Suprapubic skin (tissue), 4 donors: ENCODE data around the gene ACSM2B. TPM values are rescaled to one million over a fixed set of nuclear protein-coding genes. Genes with fewer than 3 reads are reported as not detected.
"Not testable (repeated sequence)": the region's sequence is repeated elsewhere in the genome, so short reads cannot be mapped to it uniquely, and the experiment has no call there.

Experiments
- DNase-seq, 2 donors: peaks; one replicate each; pipeline ENCODE4 v3.0.0-alpha.2; 2019; ENCODE audit warnings: low spot score in 2 of 2
- H3K27ac ChIP-seq: fragments of 200-600 bp; sonication (generic); one replicate; pipeline ENCODE4 v1.5.1; 2019
- H3K27me3 ChIP-seq: fragments of 200-600 bp; sonication (generic); one replicate; pipeline ENCODE4 v1.5.1; 2019
- H3K36me3 ChIP-seq: fragments of 200-600 bp; sonication (generic); one replicate; pipeline ENCODE4 v1.5.1; 2019
- H3K4me1 ChIP-seq: fragments of 200-600 bp; sonication (generic); one replicate; pipeline ENCODE4 v1.5.1; 2019
- H3K4me3 ChIP-seq: fragments of 200-600 bp; sonication (generic); one replicate; pipeline ENCODE4 v1.5.1; 2019; ENCODE audit warnings: mild to moderate bottlenecking
- H3K9me3 ChIP-seq: fragments of 200-600 bp; sonication (generic); one replicate; pipeline ENCODE4 v1.5.1; 2019
- EP300 ChIP-seq: sonication (generic); formaldehyde crosslinking; IDR thresholded peaks from one replicate; pipeline ENCODE4 v1.6.1; 2017; ENCODE audit warnings: antibody characterized with exemption
- POLR2A ChIP-seq, 2 donors: fragments of 450-650 bp; IDR thresholded peaks; one replicate each; pipeline ENCODE4 v1.6.1; 2017; ENCODE audit warnings: antibody characterized with exemption in 2 of 2, mild to moderate bottlenecking in 2 of 2, moderate library complexity in 2 of 2
- POLR2AphosphoS5 ChIP-seq, 3 donors: sonication (generic); formaldehyde crosslinking; IDR thresholded peaks; one replicate each; pipeline ENCODE4 v1.6.1; 2017; ENCODE audit warnings: antibody characterized with exemption in 3 of 3
- WGBS: methylation state at CpG from one replicate; pipeline ENCODE4 v1.1.5; 2018; 5-methylcytosine and 5-hydroxymethylcytosine counted together
- total RNA-seq, 4 donors: library from RNA; depleted of rRNA; stranded (reverse); fragments of >200 nt; gene quantifications; one replicate each; pipeline ENCODE4 v1.1.0, GENCODE V29; 2016
- TF ChIP-seq, protein P1 (sequence below), 2 donors: fragments of 200-600 bp in 1 of 2; fragments of 450-650 bp in 1 of 2; sonication (generic) in 1 of 2; IDR thresholded peaks; one replicate each; pipeline ENCODE4 v1.5.1; 2016 to 2019; ENCODE audit warnings: antibody characterized with exemption in 2 of 2, mild to moderate bottlenecking in 1 of 2, moderate library complexity in 1 of 2

Gene ACSM2B
- total RNA-seq, 4 donors from 2014 or later: 0.32 TPM; not detected in 3

DNA sequence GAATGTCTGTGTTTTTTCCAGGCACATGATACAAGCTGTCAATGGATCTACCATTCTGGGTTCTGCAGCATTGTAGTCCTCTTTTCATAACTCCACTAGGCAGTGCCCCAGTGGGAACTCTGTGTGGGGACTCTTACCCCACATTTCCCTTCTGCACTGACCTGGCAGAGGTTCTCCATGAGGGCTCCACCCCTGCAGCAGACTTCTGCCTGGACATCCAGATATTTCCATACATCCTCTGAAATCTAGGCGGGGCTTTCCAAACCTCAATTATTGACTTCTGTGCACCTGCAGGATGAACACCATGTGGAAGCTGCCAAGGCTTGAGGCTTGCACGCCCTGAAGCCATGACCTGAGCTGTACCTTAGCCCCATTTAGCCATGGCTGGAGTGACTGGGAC is 68.9 kb downstream of the ACSM2B start:
- Histone ChIP-seq H3K4me1 (no peaks in the 10 kb centered on the region), H3K36me3 (no peaks in the 10 kb centered on the region), H3K27ac (no peak overlapping the region), H3K9me3 (peaks cover 5% of the 10 kb centered on the region), H3K27me3 (no peaks in the 10 kb centered on the region), H3K4me3 (no peak overlapping the region)
- no peak for TF ChIP-seq POLR2AphosphoS5 (IDR thresholded peaks at IDR 0.05)
- TF ChIP-seq POLR2A (IDR thresholded peaks at IDR 0.05): no peak
- TF ChIP-seq, protein P1, sequence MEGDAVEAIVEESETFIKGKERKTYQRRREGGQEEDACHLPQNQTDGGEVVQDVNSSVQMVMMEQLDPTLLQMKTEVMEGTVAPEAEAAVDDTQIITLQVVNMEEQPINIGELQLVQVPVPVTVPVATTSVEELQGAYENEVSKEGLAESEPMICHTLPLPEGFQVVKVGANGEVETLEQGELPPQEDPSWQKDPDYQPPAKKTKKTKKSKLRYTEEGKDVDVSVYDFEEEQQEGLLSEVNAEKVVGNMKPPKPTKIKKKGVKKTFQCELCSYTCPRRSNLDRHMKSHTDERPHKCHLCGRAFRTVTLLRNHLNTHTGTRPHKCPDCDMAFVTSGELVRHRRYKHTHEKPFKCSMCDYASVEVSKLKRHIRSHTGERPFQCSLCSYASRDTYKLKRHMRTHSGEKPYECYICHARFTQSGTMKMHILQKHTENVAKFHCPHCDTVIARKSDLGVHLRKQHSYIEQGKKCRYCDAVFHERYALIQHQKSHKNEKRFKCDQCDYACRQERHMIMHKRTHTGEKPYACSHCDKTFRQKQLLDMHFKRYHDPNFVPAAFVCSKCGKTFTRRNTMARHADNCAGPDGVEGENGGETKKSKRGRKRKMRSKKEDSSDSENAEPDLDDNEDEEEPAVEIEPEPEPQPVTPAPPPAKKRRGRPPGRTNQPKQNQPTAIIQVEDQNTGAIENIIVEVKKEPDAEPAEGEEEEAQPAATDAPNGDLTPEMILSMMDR (IDR thresholded peaks at IDR 0.05): no peak
- no peak for TF ChIP-seq EP300
- 51% methylated on average over 2 of the region's 2 CpGs for WGBS
- DNase-seq: no peak

DNA sequence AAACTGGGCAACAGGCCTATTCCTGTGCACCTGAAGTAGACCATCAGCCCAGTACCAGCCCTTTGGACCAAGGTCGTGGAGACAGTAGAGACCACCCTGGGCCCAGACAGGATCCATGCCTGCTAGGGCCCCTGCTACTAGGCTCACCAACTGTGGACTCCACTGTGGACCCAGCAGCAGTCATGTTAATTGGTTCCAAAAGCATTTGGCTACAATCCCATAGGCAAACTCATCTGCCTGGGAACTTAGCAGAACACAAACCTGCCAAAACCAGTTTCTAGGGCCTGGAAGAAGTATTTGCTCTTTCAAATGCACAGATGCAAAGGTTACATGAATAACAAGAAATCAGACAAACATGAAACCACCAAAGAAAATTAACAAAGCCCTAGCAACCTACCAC is 71.7 kb downstream of the ACSM2B start:
- Histone ChIP-seq H3K4me1 (no peaks in the 10 kb centered on the region), H3K27me3 (no peaks in the 10 kb centered on the region), H3K27ac (no peak overlapping the region), H3K4me3 (no peak overlapping the region), H3K9me3 (peaks cover 5% of the 10 kb centered on the region), H3K36me3 (no peaks in the 10 kb centered on the region)
- WGBS: no CpG with 5 or more reads among the region's 1 CpG
- TF ChIP-seq EP300 (no peak), POLR2A (IDR thresholded peaks at IDR 0.05) (no peak), POLR2AphosphoS5 (IDR thresholded peaks at IDR 0.05) (no peak)
- DNase-seq: no peak

DNA sequence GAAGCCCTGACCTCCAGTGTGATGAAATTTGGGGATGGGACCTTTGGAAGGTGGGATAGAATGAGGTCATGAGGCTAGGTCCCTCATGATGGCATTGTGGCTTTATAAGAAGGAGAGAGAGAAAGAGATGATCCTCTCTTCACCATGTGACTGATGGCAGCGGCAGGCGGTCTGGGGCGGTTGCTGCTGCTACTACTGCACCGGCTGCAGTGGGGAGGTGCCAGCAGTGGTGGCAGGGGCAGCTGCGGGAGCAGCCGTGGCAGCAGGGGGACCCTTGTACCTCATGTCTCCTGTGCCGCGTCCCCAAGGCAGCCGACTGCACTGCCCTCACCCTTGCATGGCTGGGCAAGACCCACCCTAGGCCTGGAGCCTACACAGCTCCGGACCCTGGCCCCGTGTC is 84.7 kb downstream of the ACSM2B start:
- H3K4me1 ChIP-seq, H3K27me3 ChIP-seq, H3K36me3 ChIP-seq, DNase-seq, H3K4me3 ChIP-seq, H3K9me3 ChIP-seq, H3K27ac ChIP-seq: not testable (repeated sequence)
- no CpG with 5 or more reads among the region's 11 CpGs for WGBS

DNA sequence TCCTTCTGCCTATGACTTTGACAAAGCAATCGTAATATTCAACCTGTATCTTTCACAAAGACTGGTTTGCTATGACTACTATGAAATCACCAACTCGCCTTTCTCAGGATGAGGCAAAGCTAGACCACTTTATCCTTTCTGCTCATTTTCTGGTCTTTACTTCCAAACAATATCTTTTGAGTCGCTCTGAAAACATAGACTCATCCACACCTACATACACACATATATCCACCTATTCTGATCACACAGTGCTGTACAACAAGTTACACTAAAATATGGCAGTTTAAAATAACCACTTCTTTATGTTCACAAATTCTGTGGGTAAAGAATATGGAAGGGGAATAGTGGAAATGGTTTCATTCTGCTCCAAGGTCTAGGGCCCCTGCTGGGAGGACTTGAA is 85.2 kb downstream of the ACSM2B start:
- not testable (repeated sequence) for H3K9me3 ChIP-seq, H3K36me3 ChIP-seq, H3K4me3 ChIP-seq, H3K27me3 ChIP-seq, H3K4me1 ChIP-seq, H3K27ac ChIP-seq, DNase-seq
- WGBS: no CpG with 5 or more reads among the region's 3 CpGs

Other genes starting within 250 kb of the ACSM2B start
- gene GP2, start 248.9 kb downstream of the ACSM2B start, total RNA-seq: under 1 TPM in 1 of 4 donors, not detected in 3; 0.31 TPM
- gene UMOD, start 223.7 kb downstream of the ACSM2B start, total RNA-seq: not detected
- not detected for gene PDILT, start 171.6 kb downstream of the ACSM2B start, total RNA-seq
- gene ACSM5, start 166.8 kb downstream of the ACSM2B start, total RNA-seq: 10 to 100 TPM in 1 of 4 donors, 1 to 10 TPM in 3; 1.2 to 11.4 (median 4.6) TPM
- gene ACSM2A, start 124.8 kb downstream of the ACSM2B start, total RNA-seq: not detected
- 1 to 10 TPM in 2 of 4 donors, under 1 TPM in 2; 0.52 to 2.8 (median 1.1) TPM for gene ACSM1, start 121.3 kb upstream of the ACSM2B start, total RNA-seq
- 10 to 100 TPM; 63.4 to 71.9 (median 64.1) TPM for gene THUMPD1, start 165.5 kb upstream of the ACSM2B start, total RNA-seq
- gene ACSM3, start 187.6 kb upstream of the ACSM2B start, total RNA-seq: 10 to 100 TPM in 3 of 4 donors, 1 to 10 TPM in 1; 5.2 to 11.7 (median 11.0) TPM
- 10 to 100 TPM; 11.0 to 21.8 (median 18.0) TPM for gene ERI2, start 230.1 kb upstream of the ACSM2B start, total RNA-seq
- gene REXO5, start 230.2 kb upstream of the ACSM2B start, total RNA-seq: 1 to 10 TPM; 3.5 to 9.1 (median 3.9) TPM